IMR-90 (cell line): Measurements from ENCODE around the gene EBP. TPM values are rescaled to one million over a fixed set of nuclear protein-coding genes. Genes with fewer than 3 reads are reported as not detected.

Source experiments
- ATAC-seq: fragments of 200-7000 bp; cut with Tn5 transposase; 2 replicates; pipeline ENCODE4 v1.9.1; 2020; ENCODE audit warnings: low read depth, mild to moderate bottlenecking, moderate library complexity
- BruUV-seq: library from RNA; stranded (reverse); fragments of 400-500 nt; replicated peaks from 2 replicates; lab custom pipeline; 2021; lab: Mats Ljungman, UMichigan
- CTCF ChIA-PET: fragments of 300-600 bp; formaldehyde crosslinking; extraction: SDS; loops from one replicate; lab custom pipeline; 2021; ENCODE audit warnings: antibody characterized with exemption; lab: Yijun Ruan, JAX
- POLR2A ChIA-PET: fragments of 300-600 bp; sonication (Branson Sonifier 250); formaldehyde crosslinking; loops from one replicate; lab custom pipeline; 2022; ENCODE audit warnings: antibody characterized with exemption; ENCODE audit not compliant: unreplicated experiment; lab: Charles Lee
- DNase-seq: peaks from one replicate; pipeline ENCODE4 v3.0.0; 2013
- H2AFZ ChIP-seq: replicated peaks from 2 replicates; pipeline ENCODE3; 2013; ENCODE audit warnings: low read length, mild to moderate bottlenecking; ENCODE audit not compliant: poor library complexity
- H2AK5ac ChIP-seq: 2 replicates; pipeline ENCODE4 v1.6.1; 2013; ENCODE audit warnings: low read depth, low read length, inconsistent platforms
- H2AK9ac ChIP-seq: replicated peaks from 2 replicates; pipeline ENCODE3; 2013; ENCODE audit warnings: mild to moderate bottlenecking, low read depth, low read length, moderate library complexity; ENCODE audit not compliant: poor library complexity
- H2BK120ac ChIP-seq: 2 replicates; pipeline ENCODE4 v1.6.1; 2013; ENCODE audit warnings: low read depth, low read length, inconsistent platforms
- H2BK15ac ChIP-seq: 3 replicates; pipeline ENCODE4 v1.6.1; 2013; ENCODE audit warnings: low read depth, low read length, inconsistent platforms
- H2BK20ac ChIP-seq: 2 replicates; pipeline ENCODE4 v1.6.1; 2013; ENCODE audit warnings: low read depth, mild to moderate bottlenecking, inconsistent platforms, low read length, moderate library complexity
- H2BK5ac ChIP-seq: 2 replicates; pipeline ENCODE4 v1.6.1; 2013; ENCODE audit warnings: mild to moderate bottlenecking, low read depth, low read length, inconsistent platforms; ENCODE audit not compliant: poor library complexity, severe bottlenecking
- H3K14ac ChIP-seq: replicated peaks from 2 replicates; pipeline ENCODE4 v1.6.1; 2013; ENCODE audit warnings: low read depth, low read length, inconsistent platforms
- H3K18ac ChIP-seq: 2 replicates; pipeline ENCODE4 v1.6.1; 2013; ENCODE audit warnings: low read depth, low read length, control low read depth
- H3K23ac ChIP-seq: 2 replicates; pipeline ENCODE4 v1.6.1; 2013; ENCODE audit warnings: low read depth, low read length, inconsistent platforms
- H3K27ac ChIP-seq: 2 replicates; pipeline ENCODE4 v1.5.1; 2013; ENCODE audit warnings: mild to moderate bottlenecking, control low read depth, low read length; ENCODE audit not compliant: insufficient read depth
- H3K27me3 ChIP-seq: 2 replicates; pipeline ENCODE4 v1.6.1; 2013; ENCODE audit warnings: low read length; ENCODE audit not compliant: control insufficient read depth, insufficient read depth
- H3K36me3 ChIP-seq: 2 replicates; pipeline ENCODE4 v1.6.1; 2013; ENCODE audit warnings: low read length, mixed read lengths; ENCODE audit not compliant: control insufficient read depth, insufficient read depth
- H3K4ac ChIP-seq: 2 replicates; pipeline ENCODE4 v1.6.1; 2013; ENCODE audit warnings: low read depth, low read length, inconsistent platforms
- H3K4me1 ChIP-seq: 2 replicates; pipeline ENCODE4 v1.6.1; 2013; ENCODE audit warnings: low read length, mixed read lengths; ENCODE audit not compliant: control insufficient read depth, insufficient read depth
- H3K4me2 ChIP-seq: 2 replicates; pipeline ENCODE4 v1.6.1; 2013; ENCODE audit warnings: low read depth, mild to moderate bottlenecking, control low read depth, low read length, moderate library complexity
- H3K4me3 ChIP-seq: 2 replicates; pipeline ENCODE4 v1.5.1; 2013; ENCODE audit warnings: low read depth, mild to moderate bottlenecking, control low read depth, low read length, moderate library complexity; ENCODE audit not compliant: insufficient read depth
- H3K56ac ChIP-seq: 2 replicates; pipeline ENCODE4 v1.6.1; 2013; ENCODE audit warnings: low read length, inconsistent platforms; ENCODE audit not compliant: insufficient read depth; ENCODE audit errors: extremely low read depth
- H3K79me1 ChIP-seq, 2 experiments: 2 replicates each; pipeline ENCODE4 v1.6.1; 2013; ENCODE audit warnings: low read length in 2 of 2, inconsistent platforms in 1 of 2, low read depth in 1 of 2
- H3K9ac ChIP-seq: 2 replicates; pipeline ENCODE4 v1.6.1; 2013; ENCODE audit warnings: low read depth, low read length, control low read depth
- H3K9me1 ChIP-seq: 2 replicates; pipeline ENCODE4 v1.6.1; 2013; ENCODE audit warnings: low read length, inconsistent platforms; ENCODE audit not compliant: insufficient read depth
- H3K9me3 ChIP-seq: 2 replicates; pipeline ENCODE4 v1.6.1; 2013; ENCODE audit warnings: low read length; ENCODE audit not compliant: control insufficient read depth, insufficient read depth
- H4K20me1 ChIP-seq: 2 replicates; pipeline ENCODE4 v1.6.1; 2013; ENCODE audit warnings: low read length, inconsistent platforms; ENCODE audit not compliant: insufficient read depth
- H4K5ac ChIP-seq: 2 replicates; pipeline ENCODE4 v1.6.1; 2013; ENCODE audit warnings: mild to moderate bottlenecking, low read depth, low read length, control low read depth
- H4K8ac ChIP-seq, 2 experiments: 2 replicates each; pipeline ENCODE4 v1.6.1; 2013; ENCODE audit warnings: low read depth in 2 of 2, low read length in 2 of 2, control low read depth in 1 of 2, inconsistent platforms in 1 of 2
- H4K91ac ChIP-seq: 2 replicates; pipeline ENCODE4 v1.6.1; 2013; ENCODE audit warnings: low read depth, low read length, inconsistent platforms; ENCODE audit not compliant: insufficient read depth
- BHLHE40 ChIP-seq: fragments of 150-350 bp; IDR thresholded peaks from 2 replicates; pipeline ENCODE4 v1.6.1; 2016; ENCODE audit warnings: mild to moderate bottlenecking, low read depth, low read length
- CEBPB ChIP-seq: IDR thresholded peaks from 2 replicates; pipeline ENCODE4 v1.6.1; 2012; ENCODE audit warnings: low read depth, low read length, improper control_type of control experiment
- CHD1 ChIP-seq: IDR thresholded peaks from 2 replicates; pipeline ENCODE4 v1.6.1; 2012; ENCODE audit warnings: low read depth, low read length, improper control_type of control experiment
- CTCF ChIP-seq: conservative IDR thresholded peaks from 2 replicates; pipeline ENCODE4 v1.5.1; 2012; ENCODE audit warnings: mild to moderate bottlenecking, low read depth, low read length, improper control_type of control experiment
- ELK1 ChIP-seq: fragments of 150-350 bp; IDR thresholded peaks from 2 replicates; pipeline ENCODE4 v1.6.1; 2016; ENCODE audit warnings: low read depth, mild to moderate bottlenecking, low read length, moderate library complexity, borderline replicate concordance
- FOS ChIP-seq: fragments of 150-350 bp; IDR thresholded peaks from 2 replicates; pipeline ENCODE4 v1.6.1; 2016; ENCODE audit warnings: low read depth, low read length
- MAFK ChIP-seq: IDR thresholded peaks from 2 replicates; pipeline ENCODE4 v1.6.1; 2012; ENCODE audit warnings: low read depth, low read length, improper control_type of control experiment
- MAZ ChIP-seq: IDR thresholded peaks from 2 replicates; pipeline ENCODE4 v1.6.1; 2012; ENCODE audit warnings: low read depth, mild to moderate bottlenecking, low read length, improper control_type of control experiment, moderate library complexity, borderline replicate concordance
- MXI1 ChIP-seq: IDR thresholded peaks from 2 replicates; pipeline ENCODE4 v1.6.1; 2012; ENCODE audit warnings: low read depth, mild to moderate bottlenecking, low read length, moderate library complexity, borderline replicate concordance
- NFE2L2 ChIP-seq: fragments of 150-350 bp; IDR thresholded peaks from 2 replicates; pipeline ENCODE4 v1.6.1; 2016; ENCODE audit warnings: low read depth, mild to moderate bottlenecking, low read length
- POLR2A ChIP-seq: IDR thresholded peaks from 2 replicates; pipeline ENCODE4 v1.6.1; 2012; ENCODE audit warnings: mild to moderate bottlenecking, low read depth, low read length
- RAD21 ChIP-seq: IDR thresholded peaks from 2 replicates; pipeline ENCODE4 v1.6.1; 2012; ENCODE audit warnings: low read length, improper control_type of control experiment
- RCOR1 ChIP-seq: IDR thresholded peaks from 2 replicates; pipeline ENCODE4 v1.6.1; 2012; ENCODE audit warnings: mild to moderate bottlenecking, low read length, improper control_type of control experiment; ENCODE audit not compliant: insufficient replicate concordance
- RFX5 ChIP-seq: IDR thresholded peaks from 2 replicates; pipeline ENCODE4 v1.8.0; 2012; ENCODE audit warnings: low read depth, mild to moderate bottlenecking, low read length, moderate library complexity
- SMC3 ChIP-seq: fragments of 150-350 bp; IDR thresholded peaks from 2 replicates; pipeline ENCODE4 v1.6.1; 2016; ENCODE audit warnings: low read depth, mild to moderate bottlenecking, antibody characterized with exemption, low read length, moderate library complexity
- USF2 ChIP-seq: fragments of 150-350 bp; IDR thresholded peaks from 2 replicates; pipeline ENCODE4 v1.6.1; 2017; ENCODE audit warnings: mild to moderate bottlenecking, antibody characterized with exemption, low read length, low read depth
- WGBS, 2 experiments: methylation state at CpG; one replicate each; pipeline versions ENCODE4 v1.1.5 to v1.1.7; 2013; ENCODE audit warnings: missing lambda C conversion rate in 2 of 2; ENCODE audit not compliant: insufficient read length in 1 of 2; ENCODE audit errors: extremely low coverage in 2 of 2; 5-methylcytosine and 5-hydroxymethylcytosine counted together
- dilution Hi-C: fragments of 300-500 bp; cut with HindIII; formaldehyde crosslinking; loops from one replicate; pipeline ENCODE4 v1.14.3; 2018; ENCODE audit warnings: low sequenced_read_pairs; ENCODE audit not compliant: unreplicated experiment
- in situ Hi-C: fragments of 300-500 bp; cut with MboI; formaldehyde crosslinking; loops from 3 replicates; pipeline ENCODE4 v1.14.3; 2019; ENCODE audit warnings: low sequenced_read_pairs, inconsistent platforms, mixed read lengths
- intact Hi-C: fragments of 100-400 bp; cut with micrococcal nuclease; formaldehyde crosslinking; loops from 2 replicates; pipeline ENCODE4 v1.10.0; 2022
- polyA plus RNA-seq, 3 experiments: library from polyadenylated mRNA; depleted of rRNA; stranded (reverse); fragments of >200 nt; gene quantifications; 2 replicates each; pipeline ENCODE4 v1.2.3, GENCODE V29; 2012; ENCODE audit warnings: low replicate concordance in 1 of 3
- total RNA-seq: library from RNA; depleted of rRNA; stranded (reverse); fragments of >200 nt; gene quantifications from 2 replicates; pipeline ENCODE4 v1.2.3, GENCODE V29; 2012

The EBP gene
- total and polyA plus RNA-seq, 2 of the 4 experiments (the other 2 are of a cell fraction) = 39.4 to 78.9 TPM

GRCh38 chrX:48513670-48514069, 7.9 kb upstream of the EBP start:
- in situ Hi-C loops = no loop called here
- ATAC-seq = no peak
- POLR2A ChIA-PET = no interaction called here
- Histone ChIP-seq H3K79me1 (peaks cover 3 to 8% of the 10 kb centered on the region in 2 experiments; a peak in 2 of 4 replicates), H3K27me3 (no peaks in the 10 kb centered on the region), H3K56ac (no peak overlapping the region), H3K4me1 (no peaks in the 10 kb centered on the region), H3K36me3 (peaks cover 3% of the 10 kb centered on the region), H2BK15ac (no peak overlapping the region), H3K23ac (no peak overlapping the region), H3K4me2 (no peak overlapping the region), H3K4ac (no peak overlapping the region), H2BK5ac (no peak overlapping the region), H3K4me3 (no peak overlapping the region), H2BK120ac (no peak overlapping the region), H2BK20ac (no peak overlapping the region), H3K9me3 (no peaks in the 10 kb centered on the region; the same call in 1 of the 2 replicates), H4K5ac (no peak overlapping the region), H3K9ac (no peak overlapping the region), H3K9me1 (no peaks in the 10 kb centered on the region), H4K91ac (no peak overlapping the region), H3K14ac (no peak overlapping the region), H2AK5ac (no peak overlapping the region), H4K8ac (no peak overlapping the region), H4K20me1 (no peaks in the 10 kb centered on the region), H3K18ac (no peak overlapping the region), H3K27ac (no peak overlapping the region), H2AK9ac (no peak overlapping the region), H2AFZ (no peak overlapping the region)
- no peak for TF ChIP-seq USF2
- TF ChIP-seq MXI1 = no peak
- no peak for TF ChIP-seq ELK1
- no peak for TF ChIP-seq RCOR1
- no peak for TF ChIP-seq MAFK
- no peak for TF ChIP-seq NFE2L2
- TF ChIP-seq MAZ = no peak
- TF ChIP-seq RAD21 = no peak
- no peak for TF ChIP-seq BHLHE40
- no peak for TF ChIP-seq FOS
- no peak for TF ChIP-seq CTCF
- TF ChIP-seq CEBPB = no peak
- TF ChIP-seq RFX5 = no peak
- TF ChIP-seq CHD1 = no peak
- TF ChIP-seq POLR2A = no peak
- TF ChIP-seq SMC3 = no peak
- DNase-seq = no peak
- dilution Hi-C loops = no loop called here
- WGBS, 2 experiments = 38% methylated on average over 1 of the region's 4 CpGs; no CpG with 5 or more reads in 1 of the 2 experiments
- CTCF ChIA-PET = no interaction called here
- intact Hi-C loops = no loop called here
- BruUV-seq = no TSS peak
